PFSK-1 (cell line): ENCODE data around the gene MTFR1L.

ENCODE experiments used
- POLR2AphosphoS5 ChIP-seq: IDR thresholded peaks from 2 replicates; pipeline ENCODE4 v1.6.1; 2012; ENCODE audit warnings: low read depth, mild to moderate bottlenecking, control low read depth, low read length, moderate library complexity
- TAF1 ChIP-seq: IDR thresholded peaks from 2 replicates; pipeline ENCODE4 v1.6.1; 2012; ENCODE audit warnings: low read length, control low read depth, borderline replicate concordance; ENCODE audit not compliant: insufficient read depth
- TF ChIP-seq, protein P1 (sequence below), 2 experiments: IDR thresholded peaks; 2 replicates each; pipeline versions ENCODE4 v1.6.1 to v1.8.0; 2011 to 2012; ENCODE audit warnings: low read depth in 2 of 2, low read length in 2 of 2, control low read depth in 1 of 2, inconsistent platforms in 1 of 2, mild to moderate bottlenecking in 1 of 2, moderate library complexity in 1 of 2; ENCODE audit not compliant: insufficient read depth in 1 of 2

DNA sequence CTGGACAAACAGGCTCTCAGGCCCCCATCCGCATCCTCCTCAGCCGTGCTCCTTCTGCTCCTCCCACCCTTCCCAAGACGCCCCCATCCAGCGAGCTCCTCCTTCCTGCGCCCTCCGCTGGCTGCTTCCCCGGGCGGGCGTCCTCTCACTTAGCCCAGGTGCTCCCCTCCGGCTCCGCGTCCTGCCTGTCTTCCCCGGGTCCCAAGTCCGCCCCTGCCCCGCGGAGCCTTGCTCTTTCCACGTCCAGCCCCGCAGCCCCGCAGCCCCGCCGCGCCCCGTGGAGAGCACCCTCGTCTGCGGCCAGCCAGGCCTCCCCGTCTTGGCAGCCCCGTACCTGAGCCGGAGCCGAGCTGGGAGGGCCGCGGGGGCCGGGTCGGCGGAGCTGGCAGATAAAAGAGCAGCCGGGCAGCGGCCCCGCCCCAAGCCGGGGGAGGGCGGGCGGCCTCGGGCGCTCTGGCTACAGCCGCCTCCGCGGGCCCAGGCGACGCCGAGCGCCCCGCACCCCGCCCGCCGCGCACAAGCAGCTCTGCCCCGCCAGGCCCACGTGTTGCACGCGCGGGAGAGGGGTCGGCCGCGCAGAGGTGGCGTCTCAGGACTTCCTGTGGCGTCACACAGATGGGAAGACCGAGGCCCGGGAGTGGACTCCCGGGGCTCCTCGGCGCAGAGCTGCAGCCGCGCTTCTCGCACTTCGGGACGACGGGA, 55.6 kb downstream of the MTFR1L start, which contains the start of gene PAQR7:
- no peak for TF ChIP-seq POLR2AphosphoS5
- no peak for TF ChIP-seq TAF1
- TF ChIP-seq, protein P1, sequence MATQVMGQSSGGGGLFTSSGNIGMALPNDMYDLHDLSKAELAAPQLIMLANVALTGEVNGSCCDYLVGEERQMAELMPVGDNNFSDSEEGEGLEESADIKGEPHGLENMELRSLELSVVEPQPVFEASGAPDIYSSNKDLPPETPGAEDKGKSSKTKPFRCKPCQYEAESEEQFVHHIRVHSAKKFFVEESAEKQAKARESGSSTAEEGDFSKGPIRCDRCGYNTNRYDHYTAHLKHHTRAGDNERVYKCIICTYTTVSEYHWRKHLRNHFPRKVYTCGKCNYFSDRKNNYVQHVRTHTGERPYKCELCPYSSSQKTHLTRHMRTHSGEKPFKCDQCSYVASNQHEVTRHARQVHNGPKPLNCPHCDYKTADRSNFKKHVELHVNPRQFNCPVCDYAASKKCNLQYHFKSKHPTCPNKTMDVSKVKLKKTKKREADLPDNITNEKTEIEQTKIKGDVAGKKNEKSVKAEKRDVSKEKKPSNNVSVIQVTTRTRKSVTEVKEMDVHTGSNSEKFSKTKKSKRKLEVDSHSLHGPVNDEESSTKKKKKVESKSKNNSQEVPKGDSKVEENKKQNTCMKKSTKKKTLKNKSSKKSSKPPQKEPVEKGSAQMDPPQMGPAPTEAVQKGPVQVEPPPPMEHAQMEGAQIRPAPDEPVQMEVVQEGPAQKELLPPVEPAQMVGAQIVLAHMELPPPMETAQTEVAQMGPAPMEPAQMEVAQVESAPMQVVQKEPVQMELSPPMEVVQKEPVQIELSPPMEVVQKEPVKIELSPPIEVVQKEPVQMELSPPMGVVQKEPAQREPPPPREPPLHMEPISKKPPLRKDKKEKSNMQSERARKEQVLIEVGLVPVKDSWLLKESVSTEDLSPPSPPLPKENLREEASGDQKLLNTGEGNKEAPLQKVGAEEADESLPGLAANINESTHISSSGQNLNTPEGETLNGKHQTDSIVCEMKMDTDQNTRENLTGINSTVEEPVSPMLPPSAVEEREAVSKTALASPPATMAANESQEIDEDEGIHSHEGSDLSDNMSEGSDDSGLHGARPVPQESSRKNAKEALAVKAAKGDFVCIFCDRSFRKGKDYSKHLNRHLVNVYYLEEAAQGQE (IDR thresholded peaks at IDR 0.05; ENCODE audit: insufficient read depth in 1 of 2, low read depth in 2 of 2, low read length in 2 of 2), result no peak
